ENCODE results near the gene TRAPPC8.

Gene TRAPPC8

DNA sequence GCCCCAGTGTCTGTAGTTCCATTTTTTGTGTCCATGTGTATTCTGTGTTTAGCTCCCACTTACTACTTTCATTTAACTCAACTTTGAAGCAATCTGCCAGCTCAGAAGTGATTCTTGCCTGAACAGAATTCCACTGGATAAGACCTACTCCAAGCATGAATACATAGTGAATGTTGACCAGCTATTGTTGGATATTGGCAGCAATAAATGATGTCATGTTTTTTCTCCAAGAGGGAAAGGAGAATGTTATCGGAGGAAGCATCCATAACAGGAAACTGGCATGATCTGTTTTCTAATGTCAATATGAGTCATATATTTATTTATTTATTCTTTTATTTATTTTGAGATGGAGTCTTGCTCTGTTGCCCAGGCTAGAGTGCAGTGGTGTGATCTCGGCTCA, 36.8 kb upstream of the TRAPPC8 start:
- Histone ChIP-seq H3K4me3 (ENCODE audit: low read depth, low read length) (no peak overlapping the region), H3K27me3 (ENCODE audit: insufficient read depth, low read depth, severe bottlenecking) (peaks cover 4% of the 10 kb centered on the region), H3K9me3 (ENCODE audit: severe bottlenecking) (peaks cover 8% of the 10 kb centered on the region), H3K36me3 (no peaks in the 10 kb centered on the region), H3K27ac (no peak overlapping the region)
- TF ChIP-seq, protein P1, sequence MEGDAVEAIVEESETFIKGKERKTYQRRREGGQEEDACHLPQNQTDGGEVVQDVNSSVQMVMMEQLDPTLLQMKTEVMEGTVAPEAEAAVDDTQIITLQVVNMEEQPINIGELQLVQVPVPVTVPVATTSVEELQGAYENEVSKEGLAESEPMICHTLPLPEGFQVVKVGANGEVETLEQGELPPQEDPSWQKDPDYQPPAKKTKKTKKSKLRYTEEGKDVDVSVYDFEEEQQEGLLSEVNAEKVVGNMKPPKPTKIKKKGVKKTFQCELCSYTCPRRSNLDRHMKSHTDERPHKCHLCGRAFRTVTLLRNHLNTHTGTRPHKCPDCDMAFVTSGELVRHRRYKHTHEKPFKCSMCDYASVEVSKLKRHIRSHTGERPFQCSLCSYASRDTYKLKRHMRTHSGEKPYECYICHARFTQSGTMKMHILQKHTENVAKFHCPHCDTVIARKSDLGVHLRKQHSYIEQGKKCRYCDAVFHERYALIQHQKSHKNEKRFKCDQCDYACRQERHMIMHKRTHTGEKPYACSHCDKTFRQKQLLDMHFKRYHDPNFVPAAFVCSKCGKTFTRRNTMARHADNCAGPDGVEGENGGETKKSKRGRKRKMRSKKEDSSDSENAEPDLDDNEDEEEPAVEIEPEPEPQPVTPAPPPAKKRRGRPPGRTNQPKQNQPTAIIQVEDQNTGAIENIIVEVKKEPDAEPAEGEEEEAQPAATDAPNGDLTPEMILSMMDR (IDR thresholded peaks at IDR 0.05; ENCODE audit: low read depth, low read length): no peak
- DNase-seq: no peak

DNA sequence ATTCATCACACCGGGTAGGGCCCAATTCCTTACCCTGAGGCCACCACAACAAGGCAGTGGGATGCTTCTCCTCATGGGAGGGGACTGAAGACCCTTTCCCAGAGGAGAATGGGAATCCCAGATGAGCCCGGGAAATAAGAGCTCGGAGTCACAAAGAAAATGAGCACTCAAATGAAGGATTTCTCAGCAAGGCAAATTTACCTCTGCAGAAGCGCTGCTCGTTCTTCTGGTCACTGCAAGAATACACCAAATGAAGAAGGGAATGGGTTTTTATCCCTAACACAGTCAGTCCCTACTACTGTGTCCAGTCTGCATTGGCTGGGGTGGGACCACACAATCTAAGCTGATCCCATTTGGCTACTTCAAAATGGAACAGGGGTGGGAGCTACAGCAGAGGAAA, 35.7 kb upstream of the TRAPPC8 start:
- TF ChIP-seq, protein P1 (IDR thresholded peaks at IDR 0.05; ENCODE audit: low read depth, low read length): no peak
- DNase-seq: no peak
- H3K27ac ChIP-seq: no peak overlapping the region
- H3K9me3 ChIP-seq (ENCODE audit: severe bottlenecking): peaks cover 15% of the 10 kb centered on the region
- no peaks in the 10 kb centered on the region for H3K36me3 ChIP-seq
- no peak overlapping the region for H3K4me3 ChIP-seq (ENCODE audit: low read depth, low read length)
- peaks cover 4% of the 10 kb centered on the region for H3K27me3 ChIP-seq (ENCODE audit: insufficient read depth, low read depth, severe bottlenecking)

GRCh38 chr18:31977270-31977872, 34.4 kb upstream of the TRAPPC8 start:
- H3K27ac ChIP-seq: no peak overlapping the region
- peaks cover 4% of the 10 kb centered on the region for H3K27me3 ChIP-seq (ENCODE audit: insufficient read depth, low read depth, severe bottlenecking)
- H3K4me3 ChIP-seq (ENCODE audit: low read depth, low read length): no peak overlapping the region
- H3K9me3 ChIP-seq (ENCODE audit: severe bottlenecking): peaks cover 19% of the 10 kb centered on the region
- peak; percentile 57 for DNase-seq
- TF ChIP-seq, protein P1 (IDR thresholded peaks at IDR 0.05; ENCODE audit: low read depth, low read length): peak; percentile 70
- H3K36me3 ChIP-seq: no peaks in the 10 kb centered on the region

- H3K9me3 ChIP-seq (ENCODE audit: severe bottlenecking): peaks cover 19% of the 10 kb centered on the region
- peaks cover 4% of the 10 kb centered on the region for H3K27me3 ChIP-seq (ENCODE audit: insufficient read depth, low read depth, severe bottlenecking)
- DNase-seq: no peak
- TF ChIP-seq, protein P1 (IDR thresholded peaks at IDR 0.05; ENCODE audit: low read depth, low read length): no peak
- no peaks in the 10 kb centered on the region for H3K36me3 ChIP-seq
- H3K27ac ChIP-seq: no peak overlapping the region
- H3K4me3 ChIP-seq (ENCODE audit: low read depth, low read length): no peak overlapping the region
Observed at GRCh38 chr18:31976242-31976641, 33.3 kb upstream of the TRAPPC8 start.

GRCh38 chr18:31973929-31974546, 31.1 kb upstream of the TRAPPC8 start:
- no peak for DNase-seq
- TF ChIP-seq, protein P1 (IDR thresholded peaks at IDR 0.05; ENCODE audit: low read depth, low read length): no peak
- Histone ChIP-seq H3K4me3 (ENCODE audit: low read depth, low read length) (no peak overlapping the region), H3K27me3 (ENCODE audit: insufficient read depth, low read depth, severe bottlenecking) (peaks cover 4% of the 10 kb centered on the region), H3K9me3 (ENCODE audit: severe bottlenecking) (peaks cover 19% of the 10 kb centered on the region), H3K36me3 (no peaks in the 10 kb centered on the region), H3K27ac (no peak overlapping the region)

- Histone ChIP-seq H3K36me3 (no peaks in the 10 kb centered on the region), H3K27ac (no peak overlapping the region), H3K9me3 (ENCODE audit: severe bottlenecking) (peaks cover 11% of the 10 kb centered on the region), H3K4me3 (ENCODE audit: low read depth, low read length) (no peak overlapping the region), H3K27me3 (ENCODE audit: insufficient read depth, low read depth, severe bottlenecking) (no peaks in the 10 kb centered on the region)
- DNase-seq: no peak
- TF ChIP-seq, protein P1 (IDR thresholded peaks at IDR 0.05; ENCODE audit: low read depth, low read length): no peak
Observed at GRCh38 chr18:31970617-31971016, 27.7 kb upstream of the TRAPPC8 start.
